ENCODE results near the gene FARP1. TPM values are rescaled to one million over a fixed set of nuclear protein-coding genes. Genes with fewer than 3 reads are reported as not detected.

FARP1 gene
- total and polyA plus RNA-seq, 2 of the 13 experiments (the other 11 are each of a cell fraction or from before 2014, with no cell fraction given) = 70.6 to 126 TPM

DNA sequence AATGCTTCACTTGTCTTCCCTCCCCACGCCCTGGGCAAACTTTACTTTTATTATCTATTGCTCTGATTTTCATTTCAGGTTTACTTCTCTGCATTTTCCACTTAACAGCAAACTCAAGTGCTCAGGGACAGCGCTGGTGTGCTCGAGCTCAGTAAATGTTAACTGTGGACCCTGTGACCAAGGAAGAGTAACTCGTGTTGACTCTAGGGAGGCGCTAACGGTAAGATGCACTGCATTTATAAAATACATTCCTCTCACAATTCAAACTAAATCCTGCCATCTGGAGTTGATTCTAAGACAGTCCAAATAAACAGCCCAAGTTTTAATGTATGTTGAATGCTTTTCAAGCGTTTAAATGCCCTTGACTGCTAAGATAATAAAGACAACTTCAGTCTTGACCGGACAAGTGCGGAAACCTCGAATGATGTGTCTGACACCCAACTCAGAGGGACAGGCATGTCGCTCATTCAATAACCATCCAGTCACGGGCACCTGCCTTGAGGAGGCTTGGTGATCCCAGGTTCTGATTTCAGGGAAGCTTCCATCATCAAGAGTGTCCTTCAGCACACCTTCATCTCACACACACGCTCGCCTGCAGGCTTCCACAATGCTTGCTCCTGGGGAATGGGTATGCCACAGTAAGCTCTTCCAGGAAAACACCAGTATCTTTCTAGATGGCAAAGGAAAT, 340.9 kb downstream of the FARP1 start:
- Histone ChIP-seq H3K36me3 (replicated peaks in 1 of 2; ENCODE audit: control insufficient read depth in 1 of 2, insufficient read depth in 2 of 2, low read length in 2 of 2) (peaks cover 10 to 15% of the 10 kb centered on the region in 2 experiments; a peak in 3 of 5 replicates), H3K9ac (ENCODE audit: insufficient read depth, low read depth, low read length) (peak overlapping the region; percentile 74), H3K4me2 (ENCODE audit: low read depth, low read length) (peak overlapping the region; percentile 85), H3K4me1 (ENCODE audit: insufficient read depth, low read length) (peaks cover 91% of the 10 kb centered on the region), H4K20me1 (ENCODE audit: insufficient read depth, low read length) (peaks cover 7% of the 10 kb centered on the region), H2AFZ (ENCODE audit: low read length) (no peak overlapping the region), H3K27me3 (ENCODE audit: control insufficient read depth in 1 of 2, insufficient read depth in 2 of 2, low read length in 2 of 2) (no peaks in the 10 kb centered on the region), H3K79me2 (ENCODE audit: insufficient read depth, low read length) (peaks cover 99% of the 10 kb centered on the region), H3K27ac (ENCODE audit: extremely low read length, insufficient read depth, low read length) (peak overlapping the region; percentile 88), H3K9me3 (ENCODE audit: low read length) (no peaks in the 10 kb centered on the region), H3K4me3 (replicated peaks in 1 of 3; ENCODE audit: insufficient read depth in 1 of 3, low read depth in 2 of 3, low read length in 3 of 3) (peak overlapping the region in 1 of 3 experiments; percentile 66; a peak in 2 of 6 replicates)
- no TSS peak for BruUV-seq (replicated peaks)
- in situ Hi-C loops (cut with HindIII; ENCODE audit: extremely low pct_ligation_motif_present, low pct_unique_long_range_greater_than_20kb) = loop anchor here (5.0 kb wide), 1 partner anchor 169 kb away; no protein-coding TSS in a partner anchor
- ChIA-PET CTCF (ENCODE audit: low intra/inter-chr PET ratio, low total read pairs) (interaction anchor here (1.1 kb wide), 1 partner anchor 90 kb away, joined by 3 read pairs; no protein-coding TSS in a partner anchor), POLR2A (interaction anchor here (1.5 to 2.8 kb wide), 6 partner anchors 12 to 169 kb away, joined by 4 to 21 read pairs (median 12); partner anchors contain the start of gene STK24)
- FAIRE-seq = peak; percentile 51
- 49% methylated on average over 14 of the region's 14 CpGs for WGBS (ENCODE audit: low lambda C conversion rate)
- no peak for DNase-seq (ENCODE audit: low spot score)
- intact Hi-C loops (cut with micrococcal nuclease; ENCODE audit: unreplicated experiment) = loop anchor here (2.0 to 5.0 kb wide), 2 partner anchors 85 to 169 kb away; no protein-coding TSS in a partner anchor
- peak; percentile 37 for ATAC-seq
- TF ChIP-seq ARNTL (CRISPR knock-in tag; IDR thresholded peaks at IDR 0.05) (peak; percentile 31; the same call in 1 of the 2 replicates), HOXA3 (CRISPR knock-in tag; IDR thresholded peaks at IDR 0.05) (no peak), ZNF383 (CRISPR knock-in tag; IDR thresholded peaks at IDR 0.05; ENCODE audit: borderline replicate concordance) (0 out of 2 replicates have a peak, but pooled peaks have one; percentile 47), MTF1 (CRISPR knock-in tag; IDR thresholded peaks at IDR 0.05) (no peak), PAX8 (CRISPR knock-in tag; IDR thresholded peaks at IDR 0.05; ENCODE audit: borderline replicate concordance) (peak; percentile 75; the same call in 1 of the 2 replicates), FOXA3 (CRISPR knock-in tag; IDR thresholded peaks at IDR 0.05) (0 out of 2 replicates have a peak, but pooled peaks have one; percentile 29), KLF12 (CRISPR knock-in tag; IDR thresholded peaks at IDR 0.05; ENCODE audit: borderline replicate concordance) (0 out of 2 replicates have a peak, but pooled peaks have one; percentile 5), SAP130 (CRISPR knock-in tag; IDR thresholded peaks at IDR 0.05; ENCODE audit: low read depth) (peak; percentile 24; the same call in 1 of the 2 replicates), ZNF556 (CRISPR knock-in tag; IDR thresholded peaks at IDR 0.05; ENCODE audit: borderline replicate concordance) (peak; percentile 22; the same call in 1 of the 2 replicates), POGZ (CRISPR knock-in tag; IDR thresholded peaks at IDR 0.05) (peak; percentile 24), ZBTB3 (CRISPR knock-in tag; IDR thresholded peaks at IDR 0.05; ENCODE audit: borderline replicate concordance, low read depth) (0 out of 2 replicates have a peak, but pooled peaks have one; percentile 35), KLF11 (CRISPR knock-in tag; IDR thresholded peaks at IDR 0.05) (no peak), PAWR (CRISPR knock-in tag; IDR thresholded peaks at IDR 0.05; ENCODE audit: borderline replicate concordance) (0 out of 2 replicates have a peak, but pooled peaks have one; percentile 39)
- TF ChIP-seq, protein P1, sequence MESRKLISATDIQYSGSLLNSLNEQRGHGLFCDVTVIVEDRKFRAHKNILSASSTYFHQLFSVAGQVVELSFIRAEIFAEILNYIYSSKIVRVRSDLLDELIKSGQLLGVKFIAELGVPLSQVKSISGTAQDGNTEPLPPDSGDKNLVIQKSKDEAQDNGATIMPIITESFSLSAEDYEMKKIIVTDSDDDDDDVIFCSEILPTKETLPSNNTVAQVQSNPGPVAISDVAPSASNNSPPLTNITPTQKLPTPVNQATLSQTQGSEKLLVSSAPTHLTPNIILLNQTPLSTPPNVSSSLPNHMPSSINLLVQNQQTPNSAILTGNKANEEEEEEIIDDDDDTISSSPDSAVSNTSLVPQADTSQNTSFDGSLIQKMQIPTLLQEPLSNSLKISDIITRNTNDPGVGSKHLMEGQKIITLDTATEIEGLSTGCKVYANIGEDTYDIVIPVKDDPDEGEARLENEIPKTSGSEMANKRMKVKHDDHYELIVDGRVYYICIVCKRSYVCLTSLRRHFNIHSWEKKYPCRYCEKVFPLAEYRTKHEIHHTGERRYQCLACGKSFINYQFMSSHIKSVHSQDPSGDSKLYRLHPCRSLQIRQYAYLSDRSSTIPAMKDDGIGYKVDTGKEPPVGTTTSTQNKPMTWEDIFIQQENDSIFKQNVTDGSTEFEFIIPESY (CRISPR knock-in tag; IDR thresholded peaks at IDR 0.05) = 0 out of 2 replicates have a peak, but pooled peaks have one; percentile 37
- TF ChIP-seq, protein P2, sequence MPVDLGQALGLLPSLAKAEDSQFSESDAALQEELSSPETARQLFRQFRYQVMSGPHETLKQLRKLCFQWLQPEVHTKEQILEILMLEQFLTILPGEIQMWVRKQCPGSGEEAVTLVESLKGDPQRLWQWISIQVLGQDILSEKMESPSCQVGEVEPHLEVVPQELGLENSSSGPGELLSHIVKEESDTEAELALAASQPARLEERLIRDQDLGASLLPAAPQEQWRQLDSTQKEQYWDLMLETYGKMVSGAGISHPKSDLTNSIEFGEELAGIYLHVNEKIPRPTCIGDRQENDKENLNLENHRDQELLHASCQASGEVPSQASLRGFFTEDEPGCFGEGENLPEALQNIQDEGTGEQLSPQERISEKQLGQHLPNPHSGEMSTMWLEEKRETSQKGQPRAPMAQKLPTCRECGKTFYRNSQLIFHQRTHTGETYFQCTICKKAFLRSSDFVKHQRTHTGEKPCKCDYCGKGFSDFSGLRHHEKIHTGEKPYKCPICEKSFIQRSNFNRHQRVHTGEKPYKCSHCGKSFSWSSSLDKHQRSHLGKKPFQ (CRISPR knock-in tag; IDR thresholded peaks at IDR 0.05; ENCODE audit: insufficient replicate concordance) = no peak
- TF ChIP-seq, protein P3, sequence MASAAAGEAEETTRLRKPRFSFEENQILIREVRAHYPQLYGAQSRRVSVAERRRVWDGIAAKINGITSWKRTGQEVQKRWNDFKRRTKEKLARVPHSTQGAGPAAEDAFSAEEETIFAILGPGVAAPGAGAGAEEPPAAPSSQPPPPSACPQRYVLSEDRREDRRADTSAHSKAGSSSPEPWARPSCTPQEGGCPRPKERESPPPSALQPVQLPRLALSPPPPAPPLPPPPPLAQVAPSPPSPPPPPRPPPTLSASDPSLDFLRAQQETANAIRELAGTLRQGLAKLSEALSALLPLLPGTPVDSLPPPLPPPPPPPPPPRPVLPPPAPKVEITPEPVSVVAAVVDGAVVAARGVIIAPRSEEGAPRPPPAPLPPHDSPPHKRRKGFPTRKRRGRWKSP (CRISPR knock-in tag; IDR thresholded peaks at IDR 0.05) = no peak

All from HepG2 (cell line).